Endodermal cell (in vitro differentiated cells): Measurements from ENCODE around the gene UTRN. TPM values are rescaled to one million over a fixed set of nuclear protein-coding genes. Genes with fewer than 3 reads are reported as not detected.

ENCODE experiments used
- DNase-seq: peaks from one replicate; pipeline ENCODE4 v3.0.0-alpha.2; 2017
- H3K27ac ChIP-seq: 2 replicates; pipeline ENCODE4 v1.5.1; 2013; ENCODE audit warnings: mild to moderate bottlenecking, low read depth, low read length, moderate library complexity
- H3K27me3 ChIP-seq: 2 replicates; pipeline ENCODE4 v1.6.1; 2013; ENCODE audit warnings: mild to moderate bottlenecking, low read length, moderate library complexity; ENCODE audit not compliant: insufficient read depth, control insufficient read depth, poor library complexity, severe bottlenecking
- H3K36me3 ChIP-seq: 2 replicates; pipeline ENCODE4 v1.7.0; 2013; ENCODE audit warnings: mild to moderate bottlenecking, low read length, moderate library complexity; ENCODE audit not compliant: control insufficient read depth, insufficient read depth
- H3K4me1 ChIP-seq: one replicate; pipeline ENCODE4 v1.7.0; 2013; ENCODE audit warnings: low read length; ENCODE audit not compliant: control insufficient read depth, insufficient read depth
- H3K4me3 ChIP-seq: 2 replicates; pipeline ENCODE4 v1.5.1; 2013; ENCODE audit warnings: mild to moderate bottlenecking, low read length, moderate library complexity
- H3K9ac ChIP-seq: 2 replicates; pipeline ENCODE4 v1.6.1; 2013; ENCODE audit warnings: mild to moderate bottlenecking, low read length, moderate library complexity; ENCODE audit not compliant: poor library complexity, severe bottlenecking; ENCODE audit errors: extremely low read depth
- H3K9me3 ChIP-seq: 2 replicates; pipeline ENCODE4 v1.6.1; 2013; ENCODE audit warnings: mild to moderate bottlenecking, low read length, moderate library complexity; ENCODE audit not compliant: control insufficient read depth
- H3K27ac Mint-ChIP-seq: 2 replicates; pipeline ENCODE4 v1.8.0; 2020; ENCODE audit warnings: mixed read lengths
- H3K27me3 Mint-ChIP-seq: 2 replicates; pipeline ENCODE4 v1.8.0; 2021; ENCODE audit warnings: mild to moderate bottlenecking, mixed read lengths; ENCODE audit not compliant: insufficient read depth
- H3K36me3 Mint-ChIP-seq: 2 replicates; pipeline ENCODE4 v1.8.0; 2020; ENCODE audit warnings: low read depth, mixed read lengths
- H3K4me1 Mint-ChIP-seq: 2 replicates; pipeline ENCODE4 v1.8.0; 2020; ENCODE audit warnings: mixed read lengths
- H3K4me3 Mint-ChIP-seq: 2 replicates; pipeline ENCODE4 v1.8.0; 2020; ENCODE audit warnings: mild to moderate bottlenecking, moderate library complexity, mixed read lengths
- H3K9me3 Mint-ChIP-seq: 2 replicates; pipeline ENCODE4 v1.8.0; 2020; ENCODE audit warnings: mild to moderate bottlenecking, mixed read lengths
- WGBS, 2 experiments: methylation state at CpG; one replicate each; pipeline versions ENCODE4 v1.1.5 to v1.1.7; 2013; ENCODE audit warnings: missing lambda C conversion rate in 2 of 2, mixed read lengths in 1 of 2; ENCODE audit not compliant: insufficient coverage in 1 of 2, insufficient read length in 1 of 2; 5-methylcytosine and 5-hydroxymethylcytosine counted together
- total RNA-seq, 2 donors: library from RNA; stranded (reverse); fragmentation: NEBNext Ultra II Directional in 1 of 2; extraction: Animal tissue kit (Norgen Biotek cat#: 25700) in 1 of 2; gene quantifications; 2 replicates in 1 of 2; 3 replicates in 1 of 2; pipeline ENCODE4 v1.2.1, GENCODE V29; 2021
- TF ChIP-seq, protein P1 (sequence below): fragments of 200-600 bp; sonication (generic); conservative IDR thresholded peaks from 2 replicates; pipeline ENCODE4 v1.5.0; 2021; ENCODE audit warnings: antibody characterized with exemption, mild to moderate bottlenecking

Gene UTRN
- total RNA-seq, 2 donors from 2014 or later = 67.7 to 79.7 TPM

DNA sequence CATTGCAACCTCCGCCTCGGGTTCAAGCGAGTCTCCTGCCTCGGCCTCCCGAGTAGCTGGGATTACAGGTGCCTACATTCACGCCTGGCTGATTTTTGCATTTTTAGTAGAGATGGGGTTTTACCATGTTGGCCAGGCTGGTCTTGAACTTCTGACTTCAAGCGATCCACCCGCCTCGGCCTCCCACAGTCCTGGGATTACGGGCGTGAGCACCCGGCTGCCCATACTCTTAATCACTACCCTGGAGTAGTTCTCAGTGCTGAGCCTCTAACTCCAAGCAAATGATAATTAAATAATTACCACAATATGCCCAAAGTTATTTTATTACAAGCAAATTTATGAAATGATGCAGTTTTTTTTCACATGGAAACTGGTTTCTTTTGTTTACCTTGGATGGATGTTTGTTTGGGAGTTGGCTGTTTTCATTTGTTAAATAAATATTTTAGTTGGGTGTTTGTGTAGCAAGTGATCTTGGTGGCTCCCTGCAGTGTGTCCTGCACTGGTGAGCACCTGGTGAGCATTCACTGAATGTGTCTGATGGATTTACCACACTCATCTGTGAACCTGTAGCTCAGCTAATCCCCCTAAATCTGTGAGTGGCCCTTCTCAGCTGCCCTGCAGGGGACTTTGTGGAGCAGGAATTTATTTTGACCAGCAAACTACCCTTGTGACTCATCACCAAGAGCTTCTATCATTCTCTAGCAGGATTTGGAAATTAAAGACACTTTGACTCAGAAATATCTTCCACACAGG is 36.9 kb downstream of the UTRN start:
- no peaks in the 10 kb centered on the region for H3K36me3 ChIP-seq

DNA sequence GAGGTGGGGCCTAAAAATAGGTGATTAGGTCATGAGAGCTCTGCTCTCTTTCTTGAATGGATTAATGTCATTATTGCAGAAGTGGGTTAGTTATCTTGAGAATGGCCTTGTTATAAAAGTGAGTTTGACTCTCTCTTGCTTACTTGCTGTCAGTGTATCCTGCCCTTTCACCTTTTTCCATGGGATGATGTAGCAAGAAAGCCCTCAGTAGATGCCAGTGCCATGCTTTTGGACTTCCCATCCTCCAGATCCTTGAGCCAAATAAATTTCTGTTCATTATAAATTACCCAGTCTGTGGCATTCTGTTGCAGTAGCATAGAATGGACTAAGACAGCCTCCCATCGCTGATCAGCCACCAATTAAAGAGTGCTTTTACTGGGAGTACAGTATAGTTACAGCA is 40.1 kb downstream of the UTRN start:
- TF ChIP-seq, protein P1, sequence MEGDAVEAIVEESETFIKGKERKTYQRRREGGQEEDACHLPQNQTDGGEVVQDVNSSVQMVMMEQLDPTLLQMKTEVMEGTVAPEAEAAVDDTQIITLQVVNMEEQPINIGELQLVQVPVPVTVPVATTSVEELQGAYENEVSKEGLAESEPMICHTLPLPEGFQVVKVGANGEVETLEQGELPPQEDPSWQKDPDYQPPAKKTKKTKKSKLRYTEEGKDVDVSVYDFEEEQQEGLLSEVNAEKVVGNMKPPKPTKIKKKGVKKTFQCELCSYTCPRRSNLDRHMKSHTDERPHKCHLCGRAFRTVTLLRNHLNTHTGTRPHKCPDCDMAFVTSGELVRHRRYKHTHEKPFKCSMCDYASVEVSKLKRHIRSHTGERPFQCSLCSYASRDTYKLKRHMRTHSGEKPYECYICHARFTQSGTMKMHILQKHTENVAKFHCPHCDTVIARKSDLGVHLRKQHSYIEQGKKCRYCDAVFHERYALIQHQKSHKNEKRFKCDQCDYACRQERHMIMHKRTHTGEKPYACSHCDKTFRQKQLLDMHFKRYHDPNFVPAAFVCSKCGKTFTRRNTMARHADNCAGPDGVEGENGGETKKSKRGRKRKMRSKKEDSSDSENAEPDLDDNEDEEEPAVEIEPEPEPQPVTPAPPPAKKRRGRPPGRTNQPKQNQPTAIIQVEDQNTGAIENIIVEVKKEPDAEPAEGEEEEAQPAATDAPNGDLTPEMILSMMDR = no peak
- H3K4me3 ChIP-seq = no peak overlapping the region
- no peak overlapping the region for H3K27ac Mint-ChIP-seq
- DNase-seq = no peak
- H3K4me1 ChIP-seq = peaks cover 10% of the 10 kb centered on the region
- peaks cover 6% of the 10 kb centered on the region for H3K9me3 ChIP-seq
- H3K36me3 Mint-ChIP-seq = peaks cover 3% of the 10 kb centered on the region
- H3K4me1 Mint-ChIP-seq = peaks cover 40% of the 10 kb centered on the region
- H3K36me3 ChIP-seq = no peaks in the 10 kb centered on the region
- H3K9ac ChIP-seq = no peak overlapping the region
- no peak overlapping the region for H3K4me3 Mint-ChIP-seq
- H3K27me3 Mint-ChIP-seq = peaks cover 32% of the 10 kb centered on the region
- WGBS, 2 experiments = 98 to 100% methylated on average over 1 of the region's 1 CpG
- H3K27ac ChIP-seq = no peak overlapping the region
- H3K27me3 ChIP-seq = no peaks in the 10 kb centered on the region
- H3K9me3 Mint-ChIP-seq = peaks cover 4% of the 10 kb centered on the region

More for the DNA sequence above, 36.9 kb downstream of the UTRN start:
- peaks cover 4% of the 10 kb centered on the region for H3K9me3 Mint-ChIP-seq
- H3K27me3 Mint-ChIP-seq = peaks cover 35% of the 10 kb centered on the region
- H3K9me3 ChIP-seq = peaks cover 6% of the 10 kb centered on the region
- H3K27ac Mint-ChIP-seq = peak overlapping the region; percentile 64
- H3K4me3 Mint-ChIP-seq = no peak overlapping the region
- no peak overlapping the region for H3K27ac ChIP-seq
- H3K4me1 ChIP-seq = no peaks in the 10 kb centered on the region
- 94 to 96% methylated on average over 8 to 12 of the region's 12 CpGs for WGBS, 2 experiments
- peaks cover 25% of the 10 kb centered on the region for H3K4me1 Mint-ChIP-seq
- peak; percentile 71 for DNase-seq
- TF ChIP-seq, protein P1 = no peak
- H3K9ac ChIP-seq = no peak overlapping the region
- H3K27me3 ChIP-seq = no peaks in the 10 kb centered on the region
- H3K36me3 Mint-ChIP-seq = peaks cover 3% of the 10 kb centered on the region
- no peak overlapping the region for H3K4me3 ChIP-seq

DNA sequence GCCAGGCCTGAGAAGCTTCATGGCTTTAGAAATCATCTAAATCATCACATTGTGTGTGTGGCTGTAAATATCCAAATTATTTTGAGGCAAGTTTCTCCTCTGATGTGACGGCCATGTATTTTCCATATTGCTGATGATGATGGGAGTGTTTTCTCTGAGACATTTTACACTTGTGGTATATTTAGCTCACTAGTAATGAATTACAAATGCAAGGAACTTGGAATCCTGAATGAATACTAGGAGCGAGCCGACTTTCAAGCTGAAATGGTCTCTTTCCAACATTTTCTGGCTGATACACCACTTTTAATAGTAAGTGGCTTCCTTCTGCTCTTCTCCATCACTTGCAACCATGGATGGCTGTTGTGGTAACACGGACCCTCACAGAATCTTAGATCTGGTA is 41.3 kb downstream of the UTRN start:
- H3K4me1 ChIP-seq = peaks cover 14% of the 10 kb centered on the region
- H3K36me3 ChIP-seq = no peaks in the 10 kb centered on the region
- no peak for DNase-seq
- TF ChIP-seq, protein P1 = no peak
- Mint-ChIP-seq H3K27ac (no peak overlapping the region), H3K36me3 (peaks cover 3% of the 10 kb centered on the region), H3K9me3 (peaks cover 4% of the 10 kb centered on the region), H3K27me3 (peaks cover 32% of the 10 kb centered on the region), H3K4me1 (peaks cover 41% of the 10 kb centered on the region), H3K4me3 (no peak overlapping the region)
- peaks cover 6% of the 10 kb centered on the region for H3K9me3 ChIP-seq
- H3K4me3 ChIP-seq = no peak overlapping the region
- no peak overlapping the region for H3K9ac ChIP-seq
- H3K27me3 ChIP-seq = no peaks in the 10 kb centered on the region
- 95 to 100% methylated on average over 3 to 4 of the region's 4 CpGs for WGBS, 2 experiments
- H3K27ac ChIP-seq = no peak overlapping the region
